Lung (tissue), 12 donors: ENCODE results near the gene ZNF175. TPM values are rescaled to one million over a fixed set of nuclear protein-coding genes. Genes with fewer than 3 reads are reported as not detected.

ENCODE experiments used
- ATAC-seq: fragments of 200-7000 bp; cut with Tn5 transposase; one replicate; pipeline ENCODE4 v1.9.1; 2020; ENCODE audit warnings: moderate number of reproducible peaks; ENCODE audit not compliant: insufficient read depth, low FRiP score
- DNase-seq, 3 donors: peaks; one replicate each; pipeline ENCODE4 v3.0.0-alpha.2; 2013 to 2017
- H3K27ac ChIP-seq, 2 donors: one replicate each; pipeline ENCODE4 v1.5.1; 2013; ENCODE audit warnings: mild to moderate bottlenecking in 2 of 2, moderate library complexity in 2 of 2, control low read depth in 1 of 2, inconsistent platforms in 1 of 2, low read depth in 1 of 2, low read length in 1 of 2
- H3K27me3 ChIP-seq, 3 donors: one replicate each; pipeline ENCODE4 v1.5.1; 2013; ENCODE audit warnings: low read length in 2 of 3; ENCODE audit not compliant: control insufficient read depth in 3 of 3, insufficient read depth in 3 of 3
- H3K36me3 ChIP-seq, 4 donors: one replicate each; pipeline ENCODE4 v1.5.1; 2013; ENCODE audit warnings: low read length in 4 of 4, mild to moderate bottlenecking in 1 of 4, moderate library complexity in 1 of 4; ENCODE audit not compliant: control insufficient read depth in 4 of 4, insufficient read depth in 4 of 4
- H3K4me1 ChIP-seq, 5 donors: one replicate each; pipeline ENCODE4 v1.5.1; 2013; ENCODE audit warnings: low read length in 5 of 5, mild to moderate bottlenecking in 2 of 5, moderate library complexity in 1 of 5; ENCODE audit not compliant: control insufficient read depth in 5 of 5, insufficient read depth in 5 of 5
- H3K4me3 ChIP-seq: one replicate; pipeline ENCODE4 v1.5.1; 2013; ENCODE audit warnings: mild to moderate bottlenecking, control low read depth, moderate library complexity
- H3K9ac ChIP-seq, 2 donors: one replicate each; pipeline ENCODE4 v1.5.1; 2013; ENCODE audit warnings: low read length in 2 of 2, control low read depth in 1 of 2; ENCODE audit not compliant: insufficient read depth in 1 of 2
- H3K9me3 ChIP-seq, 4 donors: one replicate each; pipeline ENCODE4 v1.5.1; 2013; ENCODE audit warnings: low read length in 3 of 4, mild to moderate bottlenecking in 1 of 4, moderate library complexity in 1 of 4; ENCODE audit not compliant: control insufficient read depth in 4 of 4, insufficient read depth in 3 of 4
- CTCF ChIP-seq: IDR thresholded peaks from 2 replicates; pipeline ENCODE4 v1.5.1; 2012; ENCODE audit warnings: mild to moderate bottlenecking; ENCODE audit errors: control extremely low read depth, extremely low read depth
- WGBS, 2 donors: extraction: QIAGEN DNeasy Blood & Tissue Kit; methylation state at CpG; one replicate each; pipeline ENCODE4 v1.1.7; 2013; 5-methylcytosine and 5-hydroxymethylcytosine counted together
- polyA plus RNA-seq, 2 donors: library from polyadenylated mRNA; stranded (reverse); fragments of 200-250 nt; gene quantifications; one replicate each; pipeline ENCODE4 v1.2.1, GENCODE V29; 2013
- total RNA-seq, 2 donors: library from RNA; depleted of rRNA in 1 of 2; stranded (reverse); fragments of >200 nt in 1 of 2; gene quantifications; one replicate each; pipeline ENCODE4 v1.2.1, GENCODE V29; 2014 to 2021
- donor health status: control.
- donor health status: control.
- donor health status: Bipolar disorder and iron deficiency.
- donor health status: healthy.
- donor health status: DM: yes; HTN: yes; CAD: no.

Gene ZNF175
- total and polyA plus RNA-seq, 4 donors = 2.5 to 11.4 (median 5.9) TPM

- 43 to 45% methylated on average over 4 of the region's 4 CpGs for WGBS, 2 donors
- TF ChIP-seq CTCF = no peak
- H3K4me3 ChIP-seq = no peak overlapping the region
- H3K9me3 ChIP-seq = peaks cover 0 to 1% (median 0%) of the 10 kb centered on the region in 4 donors
- H3K27ac ChIP-seq = no peak overlapping the region
- H3K36me3 ChIP-seq = no peaks in the 10 kb centered on the region
- H3K9ac ChIP-seq = no peak overlapping the region
- ATAC-seq = no peak
- DNase-seq = no peak
- no peaks in the 10 kb centered on the region for H3K4me1 ChIP-seq
- peaks cover 0 to 13% (median 6%) of the 10 kb centered on the region in 3 donors for H3K27me3 ChIP-seq
These were observed 5.5 kb upstream of the ZNF175 start for GRCh38 chr19:51565583-51565982.

GRCh38 chr19:51566489-51567100 lies 4.5 kb upstream of the ZNF175 start:
- 53 to 68% methylated on average over 8 of the region's 8 CpGs for WGBS, 2 donors
- Histone ChIP-seq H3K9me3 (peaks cover 0 to 1% (median 0%) of the 10 kb centered on the region in 4 donors), H3K4me3 (no peak overlapping the region), H3K27ac (no peak overlapping the region), H3K9ac (no peak overlapping the region), H3K36me3 (no peaks in the 10 kb centered on the region), H3K27me3 (peaks cover 0 to 13% (median 6%) of the 10 kb centered on the region in 3 donors), H3K4me1 (peaks cover 0 to 2% (median under 1%) of the 10 kb centered on the region in 5 donors)
- DNase-seq = no peak
- no peak for TF ChIP-seq CTCF
- ATAC-seq = no peak

- Histone ChIP-seq H3K27ac (no peak overlapping the region), H3K4me3 (no peak overlapping the region), H3K9me3 (peaks cover 0 to 1% (median 0%) of the 10 kb centered on the region in 4 donors), H3K27me3 (peaks cover 0 to 11% (median 6%) of the 10 kb centered on the region in 3 donors), H3K4me1 (peaks cover 6 to 12% (median 10%) of the 10 kb centered on the region in 5 donors), H3K36me3 (no peaks in the 10 kb centered on the region), H3K9ac (no peak overlapping the region)
- no peak for TF ChIP-seq CTCF
- WGBS, 2 donors = 82 to 89% methylated on average over 4 of the region's 4 CpGs
- no peak for DNase-seq
- no peak for ATAC-seq
These were observed 3.5 kb upstream of the ZNF175 start for GRCh38 chr19:51567583-51567982.
